ENCODE measurements around the gene TAF11L4. TPM values are rescaled to one million over a fixed set of nuclear protein-coding genes. Genes with fewer than 3 reads are reported as not detected.
"Not testable (repeated sequence)": the region's sequence is repeated elsewhere in the genome, so short reads cannot be mapped to it uniquely, and the experiment has no call there.

TAF11L4 gene
- polyA plus RNA-seq (2013, experiment 1 of 2), result not detected
- not detected for polyA plus RNA-seq (2013, experiment 2 of 2)

DNA sequence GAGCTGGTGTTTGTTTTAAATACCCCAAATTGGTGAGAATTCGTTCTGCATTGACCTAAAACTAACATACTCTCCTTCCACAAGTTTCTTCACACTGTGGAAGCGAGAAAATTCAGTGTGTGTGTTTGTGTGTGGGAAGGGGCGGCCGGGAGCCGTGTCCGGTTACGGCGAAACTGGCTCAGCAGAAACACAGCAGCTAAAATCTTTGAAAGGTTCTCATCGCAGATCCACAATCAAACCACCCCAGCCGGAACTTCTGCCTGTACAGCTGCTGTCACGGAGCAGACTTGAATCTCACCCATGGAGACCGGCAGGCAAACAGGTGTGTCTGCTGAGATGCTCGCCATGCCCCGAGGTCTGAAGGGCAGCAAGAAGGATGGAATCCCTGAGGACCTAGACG is at the start of gene TAF11L4:
TAF11L4 (plus strand) TSS at position 301 of the 400 bp plus-strand sequence.
- H2BK15ac ChIP-seq (ENCODE audit: low read length); H3K4me3 ChIP-seq (ENCODE audit: low read length in 2 of 2); H2BK5ac ChIP-seq (ENCODE audit: low read length); H3K27ac ChIP-seq (replicated peaks; ENCODE audit: low read length); H3K4ac ChIP-seq (ENCODE audit: low read length); H4K8ac ChIP-seq (ENCODE audit: low read depth, low read length); H3K9ac ChIP-seq (ENCODE audit: low read depth, low read length, poor library complexity); H2AFZ ChIP-seq (ENCODE audit: low read length); H3K4me2 ChIP-seq (ENCODE audit: insufficient read depth, low read length, poor library complexity, severe bottlenecking); H2BK120ac ChIP-seq (ENCODE audit: low read depth, low read length); H2BK12ac ChIP-seq (ENCODE audit: low read length); H3K27me3 ChIP-seq (ENCODE audit: control insufficient read depth in 3 of 3, insufficient read depth in 3 of 3, low read depth in 1 of 3, low read length in 3 of 3); H3K79me1 ChIP-seq (ENCODE audit: low read depth, low read length); H3K18ac ChIP-seq (ENCODE audit: low read length); H3K4me1 ChIP-seq (ENCODE audit: control insufficient read depth in 2 of 2, insufficient read depth in 1 of 2, low read depth in 1 of 2, low read length in 2 of 2); H3K14ac ChIP-seq (ENCODE audit: low read length); H3K23ac ChIP-seq (ENCODE audit: low read depth, low read length, poor library complexity); DNase-seq (ENCODE audit: low spot score); H2AK5ac ChIP-seq (ENCODE audit: low read depth, low read length); H3K9me3 ChIP-seq (replicated peaks in 1 of 2; ENCODE audit: control insufficient read depth in 2 of 2, insufficient read depth in 1 of 2, low read depth in 1 of 2, low read length in 2 of 2); H4K91ac ChIP-seq (ENCODE audit: low read depth, low read length, poor library complexity); H3K36me3 ChIP-seq (replicated peaks in 1 of 2; ENCODE audit: control insufficient read depth in 2 of 2, insufficient read depth in 2 of 2, low read length in 2 of 2): not testable (repeated sequence)
- no CpG with 5 or more reads among the region's 15 CpGs for WGBS, 2 donors (ENCODE audit: extremely low coverage in 2 of 2, insufficient read length in 2 of 2, insufficient replicate concordance in 1 of 2)

DNA sequence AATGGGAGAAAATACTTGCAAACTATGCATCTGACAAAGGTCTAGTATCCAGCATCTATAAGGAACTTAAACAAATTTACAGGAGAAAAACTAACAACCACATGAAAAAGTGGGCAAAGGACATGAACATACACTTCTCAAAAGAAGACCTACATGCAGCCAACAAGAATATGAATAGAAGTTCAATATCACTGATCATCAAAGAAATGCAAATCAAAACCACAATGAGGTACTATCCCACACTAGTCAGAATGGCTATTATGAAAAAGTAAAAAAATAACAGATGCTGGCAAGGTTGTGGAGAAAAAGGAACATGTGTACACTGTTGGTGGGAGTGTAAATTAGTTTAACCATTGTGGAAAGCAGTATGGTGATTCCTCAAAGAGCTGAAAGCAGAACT is 46.5 kb upstream of the TAF11L4 start:
- H3K4me1 ChIP-seq (ENCODE audit: control insufficient read depth in 2 of 2, insufficient read depth in 1 of 2, low read depth in 1 of 2, low read length in 2 of 2); H2BK15ac ChIP-seq (ENCODE audit: low read length); H3K18ac ChIP-seq (ENCODE audit: low read length); H3K79me1 ChIP-seq (ENCODE audit: low read depth, low read length); H2AK5ac ChIP-seq (ENCODE audit: low read depth, low read length); H3K36me3 ChIP-seq (replicated peaks in 1 of 2; ENCODE audit: control insufficient read depth in 2 of 2, insufficient read depth in 2 of 2, low read length in 2 of 2); H2BK5ac ChIP-seq (ENCODE audit: low read length); H3K23ac ChIP-seq (ENCODE audit: low read depth, low read length, poor library complexity); H3K27me3 ChIP-seq (ENCODE audit: control insufficient read depth in 3 of 3, insufficient read depth in 3 of 3, low read depth in 1 of 3, low read length in 3 of 3); DNase-seq (ENCODE audit: low spot score); H4K8ac ChIP-seq (ENCODE audit: low read depth, low read length); H3K14ac ChIP-seq (ENCODE audit: low read length); H4K91ac ChIP-seq (ENCODE audit: low read depth, low read length, poor library complexity); H3K4ac ChIP-seq (ENCODE audit: low read length); H3K27ac ChIP-seq (replicated peaks; ENCODE audit: low read length); H3K9me3 ChIP-seq (replicated peaks in 1 of 2; ENCODE audit: control insufficient read depth in 2 of 2, insufficient read depth in 1 of 2, low read depth in 1 of 2, low read length in 2 of 2); H2AFZ ChIP-seq (ENCODE audit: low read length); H2BK12ac ChIP-seq (ENCODE audit: low read length); H3K4me2 ChIP-seq (ENCODE audit: insufficient read depth, low read length, poor library complexity, severe bottlenecking); H3K4me3 ChIP-seq (ENCODE audit: low read length in 2 of 2); H2BK120ac ChIP-seq (ENCODE audit: low read depth, low read length); H3K9ac ChIP-seq (ENCODE audit: low read depth, low read length, poor library complexity): not testable (repeated sequence)

DNA sequence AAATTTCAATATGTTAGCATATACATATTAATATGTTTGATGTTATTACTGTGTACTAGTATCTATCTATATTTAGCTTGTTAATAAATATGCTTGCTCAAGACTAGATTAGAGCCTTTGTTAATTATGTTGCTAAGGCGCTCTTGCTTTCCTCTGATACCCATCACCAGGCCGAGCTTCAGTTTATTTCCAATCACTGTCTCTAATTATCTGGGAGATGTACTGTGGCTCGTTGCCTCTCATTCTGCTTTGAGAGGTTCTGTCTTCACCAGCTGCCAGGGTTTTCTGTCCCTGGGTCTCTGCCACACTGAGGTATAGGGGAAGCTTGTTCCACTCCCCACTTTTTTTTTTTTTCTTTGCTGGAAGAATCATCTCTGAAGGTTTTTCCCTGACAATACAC is 44.6 kb upstream of the TAF11L4 start:
- Histone ChIP-seq H2AK5ac (ENCODE audit: low read depth, low read length) (no peak overlapping the region), H2BK120ac (ENCODE audit: low read depth, low read length) (no peak overlapping the region), H2AFZ (ENCODE audit: low read length) (no peak overlapping the region), H3K27me3 (ENCODE audit: control insufficient read depth in 3 of 3, insufficient read depth in 3 of 3, low read depth in 1 of 3, low read length in 3 of 3) (no peaks in the 10 kb centered on the region), H3K14ac (ENCODE audit: low read length) (no peak overlapping the region), H3K4me1 (ENCODE audit: control insufficient read depth in 2 of 2, insufficient read depth in 1 of 2, low read depth in 1 of 2, low read length in 2 of 2) (peaks cover 0 to 3% of the 10 kb centered on the region in 2 donors), H3K4me3 (ENCODE audit: low read length in 2 of 2) (no peak overlapping the region), H3K79me1 (ENCODE audit: low read depth, low read length) (no peaks in the 10 kb centered on the region), H4K91ac (ENCODE audit: low read depth, low read length, poor library complexity) (no peak overlapping the region), H3K4me2 (ENCODE audit: insufficient read depth, low read length, poor library complexity, severe bottlenecking) (no peak overlapping the region), H3K27ac (replicated peaks; ENCODE audit: low read length) (no peak overlapping the region), H3K23ac (ENCODE audit: low read depth, low read length, poor library complexity) (no peak overlapping the region), H4K8ac (ENCODE audit: low read depth, low read length) (no peak overlapping the region), H3K18ac (ENCODE audit: low read length) (no peak overlapping the region), H2BK15ac (ENCODE audit: low read length) (no peak overlapping the region), H3K4ac (ENCODE audit: low read length) (no peak overlapping the region), H2BK12ac (ENCODE audit: low read length) (no peak overlapping the region), H3K36me3 (replicated peaks in 1 of 2; ENCODE audit: control insufficient read depth in 2 of 2, insufficient read depth in 2 of 2, low read length in 2 of 2) (no peaks in the 10 kb centered on the region), H3K9me3 (replicated peaks in 1 of 2; ENCODE audit: control insufficient read depth in 2 of 2, insufficient read depth in 1 of 2, low read depth in 1 of 2, low read length in 2 of 2) (no peaks in the 10 kb centered on the region), H2BK5ac (ENCODE audit: low read length) (no peak overlapping the region), H3K9ac (ENCODE audit: low read depth, low read length, poor library complexity) (no peak overlapping the region)
- WGBS, 2 donors (ENCODE audit: extremely low coverage in 2 of 2, insufficient read length in 2 of 2, insufficient replicate concordance in 1 of 2), result no CpG with 5 or more reads among the region's 3 CpGs
- DNase-seq (ENCODE audit: low spot score), result no peak

DNA sequence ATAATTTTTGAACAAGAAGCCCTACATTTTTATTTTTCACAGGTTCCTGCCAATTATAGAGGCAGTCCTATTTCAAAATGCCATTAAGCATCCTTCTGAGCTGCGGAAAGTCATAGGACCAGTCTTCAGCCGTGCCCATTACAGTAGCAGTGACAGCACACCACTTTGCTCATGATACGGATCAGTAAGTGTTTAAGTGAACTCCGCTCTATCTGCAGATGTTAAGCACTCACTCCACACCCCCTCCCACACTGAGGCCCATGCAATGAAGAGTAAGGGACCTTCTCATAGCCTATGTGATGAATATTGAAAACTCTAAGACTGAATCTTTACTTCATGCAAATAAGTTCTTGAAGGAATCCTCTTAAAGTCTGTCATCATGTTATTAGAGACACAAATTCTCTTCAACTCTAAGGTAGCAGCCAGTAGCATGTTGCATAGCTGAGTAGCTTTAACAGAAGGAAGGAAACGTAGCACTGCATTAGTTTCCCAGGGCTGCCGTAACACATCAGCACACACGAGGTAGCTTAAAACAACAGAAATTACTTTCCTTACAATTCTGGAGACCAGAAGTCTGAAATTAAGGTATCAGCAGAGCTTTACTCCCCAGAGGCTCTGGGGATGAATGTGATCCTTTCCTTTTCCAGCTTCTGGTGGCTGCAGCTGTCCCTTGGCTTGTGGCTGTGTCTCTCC is 43.9 kb upstream of the TAF11L4 start:
- H2BK15ac ChIP-seq (ENCODE audit: low read length), result no peak overlapping the region
- no peak overlapping the region for H3K4me2 ChIP-seq (ENCODE audit: insufficient read depth, low read length, poor library complexity, severe bottlenecking)
- H4K91ac ChIP-seq (ENCODE audit: low read depth, low read length, poor library complexity), result no peak overlapping the region
- H3K27me3 ChIP-seq (ENCODE audit: control insufficient read depth in 3 of 3, insufficient read depth in 3 of 3, low read depth in 1 of 3, low read length in 3 of 3), result no peaks in the 10 kb centered on the region
- H3K79me1 ChIP-seq (ENCODE audit: low read depth, low read length), result no peaks in the 10 kb centered on the region
- H3K18ac ChIP-seq (ENCODE audit: low read length), result no peak overlapping the region
- H3K27ac ChIP-seq (replicated peaks; ENCODE audit: low read length), result no peak overlapping the region
- H2AFZ ChIP-seq (ENCODE audit: low read length), result no peak overlapping the region
- no peak overlapping the region for H3K4ac ChIP-seq (ENCODE audit: low read length)
- H2BK5ac ChIP-seq (ENCODE audit: low read length), result no peak overlapping the region
- no peak overlapping the region for H3K23ac ChIP-seq (ENCODE audit: low read depth, low read length, poor library complexity)
- no peaks in the 10 kb centered on the region for H3K36me3 ChIP-seq (replicated peaks in 1 of 2; ENCODE audit: control insufficient read depth in 2 of 2, insufficient read depth in 2 of 2, low read length in 2 of 2)
- H3K4me3 ChIP-seq (ENCODE audit: low read length in 2 of 2), result no peak overlapping the region
- peaks cover 0 to 3% of the 10 kb centered on the region in 2 donors for H3K4me1 ChIP-seq (ENCODE audit: control insufficient read depth in 2 of 2, insufficient read depth in 1 of 2, low read depth in 1 of 2, low read length in 2 of 2)
- no peak overlapping the region for H3K14ac ChIP-seq (ENCODE audit: low read length)
- H2BK12ac ChIP-seq (ENCODE audit: low read length), result no peak overlapping the region
- WGBS, 2 donors (ENCODE audit: extremely low coverage in 2 of 2, insufficient read length in 2 of 2, insufficient replicate concordance in 1 of 2), result no CpG with 5 or more reads among the region's 7 CpGs
- DNase-seq (ENCODE audit: low spot score), result no peak
- no peak overlapping the region for H3K9ac ChIP-seq (ENCODE audit: low read depth, low read length, poor library complexity)
- no peaks in the 10 kb centered on the region for H3K9me3 ChIP-seq (replicated peaks in 1 of 2; ENCODE audit: control insufficient read depth in 2 of 2, insufficient read depth in 1 of 2, low read depth in 1 of 2, low read length in 2 of 2)
- H2AK5ac ChIP-seq (ENCODE audit: low read depth, low read length), result no peak overlapping the region
- no peak overlapping the region for H2BK120ac ChIP-seq (ENCODE audit: low read depth, low read length)
- H4K8ac ChIP-seq (ENCODE audit: low read depth, low read length), result no peak overlapping the region

Data from neuronal stem cell (in vitro differentiated cells).